ENCODE measurements around the gene ARPC1A.

The ARPC1A gene

DNA sequence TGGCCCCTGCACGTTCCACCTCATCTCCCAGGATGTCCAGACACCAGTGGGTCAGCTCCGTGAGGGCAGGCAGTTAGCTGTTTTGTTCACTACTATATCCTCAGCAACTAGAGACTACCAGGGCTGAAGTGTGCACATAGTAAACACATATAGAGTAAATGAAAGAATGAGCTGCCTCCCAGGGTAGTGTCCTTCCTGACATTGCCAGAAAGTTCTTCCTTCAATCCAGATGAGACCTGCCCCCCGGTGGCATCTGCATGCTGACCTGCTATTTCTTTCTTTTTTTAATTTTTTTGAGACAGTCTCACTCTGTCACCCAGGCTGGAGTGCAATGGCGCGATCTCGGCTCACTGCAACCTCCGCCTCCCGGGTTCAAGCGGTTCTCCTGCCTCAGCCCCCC lies 14.0 kb upstream of the ARPC1A start:
- Histone ChIP-seq H2AK5ac (ENCODE audit: low read length) (no peak overlapping the region), H2BK120ac (ENCODE audit: insufficient read depth, low read length, poor library complexity) (no peak overlapping the region), H4K12ac (ENCODE audit: low read depth, low read length) (no peak overlapping the region), H3K27ac (ENCODE audit: low read depth, low read length) (no peak overlapping the region), H3K4me1 (ENCODE audit: control insufficient read depth in 1 of 2, insufficient read depth in 2 of 2, low read length in 2 of 2) (no peaks in the 10 kb centered on the region), H3K79me2 (ENCODE audit: control insufficient read depth, insufficient read depth, low read length, poor library complexity) (no peaks in the 10 kb centered on the region), H3K27me3 (ENCODE audit: insufficient read depth, low read length) (no peaks in the 10 kb centered on the region), H2AFZ (ENCODE audit: insufficient read depth, low read length, poor library complexity) (no peak overlapping the region), H3K4ac (ENCODE audit: low read depth, low read length) (no peak overlapping the region), H3K36me3 (ENCODE audit: control insufficient read depth in 1 of 2, insufficient read depth in 2 of 2, low read length in 2 of 2) (no peaks in the 10 kb centered on the region), H4K8ac (ENCODE audit: low read depth, low read length) (no peak overlapping the region), H3K79me1 (ENCODE audit: low read length) (no peaks in the 10 kb centered on the region), H3K23ac (ENCODE audit: low read length) (no peak overlapping the region), H3K18ac (ENCODE audit: low read length) (no peak overlapping the region), H2BK12ac (ENCODE audit: low read length) (no peak overlapping the region), H4K91ac (ENCODE audit: low read depth, low read length) (no peak overlapping the region), H3K4me3 (ENCODE audit: low read depth, low read length) (no peak overlapping the region), H3K9ac (ENCODE audit: low read length) (no peak overlapping the region), H3K4me2 (ENCODE audit: low read length) (no peak overlapping the region), H3K14ac (ENCODE audit: low read length) (no peak overlapping the region), H3K9me3 (ENCODE audit: insufficient read depth, low read depth, low read length) (peaks cover 2% of the 10 kb centered on the region), H2BK5ac (ENCODE audit: low read depth, low read length, poor library complexity) (no peak overlapping the region)
- no peak for DNase-seq
- WGBS (ENCODE audit: extremely low coverage, insufficient coverage, insufficient read length), result no CpG with 5 or more reads among the region's 9 CpGs

DNA sequence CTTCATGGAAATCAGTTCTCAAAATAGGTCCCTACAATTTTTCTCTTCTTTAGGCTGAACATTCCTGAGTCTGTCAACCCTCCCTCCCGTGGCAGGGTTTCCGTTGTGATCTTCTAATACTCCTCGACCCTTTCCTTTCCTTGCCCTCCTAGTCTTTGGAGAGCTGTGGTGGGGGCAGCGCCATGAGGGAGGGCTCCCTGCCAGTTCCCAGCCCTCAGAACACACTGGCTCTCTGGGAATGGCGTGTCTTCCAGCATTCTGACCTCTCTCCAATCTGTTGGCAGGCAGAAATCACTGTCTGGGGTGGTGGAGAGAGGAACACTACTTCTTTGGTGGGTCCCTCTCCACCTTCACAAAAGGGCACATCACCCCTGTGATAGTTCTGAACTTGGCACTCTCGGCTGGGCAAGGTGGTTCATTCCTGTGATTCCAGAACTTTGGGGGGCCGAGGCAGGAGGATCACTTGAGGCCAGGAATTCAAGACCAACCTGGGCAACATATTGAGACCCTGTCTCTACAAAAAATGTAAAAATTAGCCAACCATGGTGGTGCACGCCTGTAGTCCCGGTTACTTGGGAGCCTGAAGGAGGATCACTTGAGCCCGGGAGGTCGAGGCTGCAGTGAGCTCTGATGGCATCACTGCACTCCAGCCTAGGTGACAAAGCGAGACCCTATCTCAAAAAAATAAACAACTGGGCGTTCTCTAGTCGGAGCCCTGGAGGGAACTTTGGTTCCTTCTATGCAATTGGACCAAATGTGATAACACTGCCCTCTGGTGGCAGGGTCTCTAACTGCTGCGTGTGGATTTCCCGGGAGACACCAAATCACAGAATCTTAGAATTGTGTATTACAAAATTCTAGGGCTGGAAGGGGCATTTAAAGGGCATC lies 13.1 kb upstream of the ARPC1A start:
- Histone ChIP-seq H3K23ac (ENCODE audit: low read length) (no peak overlapping the region), H3K4me2 (ENCODE audit: low read length) (no peak overlapping the region), H4K8ac (ENCODE audit: low read depth, low read length) (no peak overlapping the region), H3K18ac (ENCODE audit: low read length) (no peak overlapping the region), H2AK5ac (ENCODE audit: low read length) (no peak overlapping the region), H3K4me1 (ENCODE audit: control insufficient read depth in 1 of 2, insufficient read depth in 2 of 2, low read length in 2 of 2) (no peaks in the 10 kb centered on the region), H3K4ac (ENCODE audit: low read depth, low read length) (no peak overlapping the region), H2BK5ac (ENCODE audit: low read depth, low read length, poor library complexity) (no peak overlapping the region), H3K9me3 (ENCODE audit: insufficient read depth, low read depth, low read length) (peaks cover 2% of the 10 kb centered on the region), H3K14ac (ENCODE audit: low read length) (no peak overlapping the region), H3K79me2 (ENCODE audit: control insufficient read depth, insufficient read depth, low read length, poor library complexity) (no peaks in the 10 kb centered on the region), H4K12ac (ENCODE audit: low read depth, low read length) (no peak overlapping the region), H2AFZ (ENCODE audit: insufficient read depth, low read length, poor library complexity) (no peak overlapping the region), H3K27ac (ENCODE audit: low read depth, low read length) (no peak overlapping the region), H4K91ac (ENCODE audit: low read depth, low read length) (no peak overlapping the region), H2BK120ac (ENCODE audit: insufficient read depth, low read length, poor library complexity) (no peak overlapping the region), H3K27me3 (ENCODE audit: insufficient read depth, low read length) (no peaks in the 10 kb centered on the region), H2BK12ac (ENCODE audit: low read length) (no peak overlapping the region), H3K4me3 (ENCODE audit: low read depth, low read length) (no peak overlapping the region), H3K79me1 (ENCODE audit: low read length) (no peaks in the 10 kb centered on the region), H3K9ac (ENCODE audit: low read length) (no peak overlapping the region), H3K36me3 (ENCODE audit: control insufficient read depth in 1 of 2, insufficient read depth in 2 of 2, low read length in 2 of 2) (no peaks in the 10 kb centered on the region)
- peak; percentile 58 to 94 for DNase-seq
- no CpG with 5 or more reads among the region's 16 CpGs for WGBS (ENCODE audit: extremely low coverage, insufficient coverage, insufficient read length)

DNA sequence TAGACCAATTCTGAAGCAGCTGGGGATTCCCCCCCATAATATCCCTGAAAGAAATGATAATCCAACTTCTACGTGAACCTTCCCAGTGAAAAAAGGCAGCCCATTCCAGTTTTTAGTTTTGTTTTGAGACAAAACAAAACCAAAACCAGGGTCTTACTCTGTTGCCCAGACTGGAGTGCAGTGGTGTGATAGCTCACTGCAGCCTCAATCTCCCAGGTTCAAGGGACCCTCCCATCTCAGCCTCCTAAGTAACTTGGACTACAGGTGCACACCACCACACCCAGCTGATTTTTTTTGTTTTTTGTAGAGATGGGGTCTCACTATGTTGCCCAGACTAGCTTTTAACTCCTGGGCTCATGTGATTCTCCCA lies 12.5 kb upstream of the ARPC1A start:
- H3K4ac ChIP-seq (ENCODE audit: low read depth, low read length), result no peak overlapping the region
- H3K79me2 ChIP-seq (ENCODE audit: control insufficient read depth, insufficient read depth, low read length, poor library complexity), result no peaks in the 10 kb centered on the region
- peaks cover 2% of the 10 kb centered on the region for H3K9me3 ChIP-seq (ENCODE audit: insufficient read depth, low read depth, low read length)
- H2BK120ac ChIP-seq (ENCODE audit: insufficient read depth, low read length, poor library complexity), result no peak overlapping the region
- no peak overlapping the region for H2BK5ac ChIP-seq (ENCODE audit: low read depth, low read length, poor library complexity)
- no peak overlapping the region for H3K14ac ChIP-seq (ENCODE audit: low read length)
- H4K8ac ChIP-seq (ENCODE audit: low read depth, low read length), result no peak overlapping the region
- H3K79me1 ChIP-seq (ENCODE audit: low read length), result no peaks in the 10 kb centered on the region
- H2AK5ac ChIP-seq (ENCODE audit: low read length), result no peak overlapping the region
- no peaks in the 10 kb centered on the region for H3K27me3 ChIP-seq (ENCODE audit: insufficient read depth, low read length)
- H3K4me2 ChIP-seq (ENCODE audit: low read length), result no peak overlapping the region
- no peak overlapping the region for H3K23ac ChIP-seq (ENCODE audit: low read length)
- no peak overlapping the region for H3K9ac ChIP-seq (ENCODE audit: low read length)
- H3K4me1 ChIP-seq (ENCODE audit: control insufficient read depth in 1 of 2, insufficient read depth in 2 of 2, low read length in 2 of 2), result no peaks in the 10 kb centered on the region
- H3K36me3 ChIP-seq (ENCODE audit: control insufficient read depth in 1 of 2, insufficient read depth in 2 of 2, low read length in 2 of 2), result no peaks in the 10 kb centered on the region
- no peak overlapping the region for H4K12ac ChIP-seq (ENCODE audit: low read depth, low read length)
- no peak overlapping the region for H3K27ac ChIP-seq (ENCODE audit: low read depth, low read length)
- no peak overlapping the region for H3K4me3 ChIP-seq (ENCODE audit: low read depth, low read length)
- H2BK12ac ChIP-seq (ENCODE audit: low read length), result no peak overlapping the region
- no peak for DNase-seq
- H2AFZ ChIP-seq (ENCODE audit: insufficient read depth, low read length, poor library complexity), result no peak overlapping the region
- no peak overlapping the region for H3K18ac ChIP-seq (ENCODE audit: low read length)
- no peak overlapping the region for H4K91ac ChIP-seq (ENCODE audit: low read depth, low read length)
- WGBS (ENCODE audit: extremely low coverage, insufficient coverage, insufficient read length), result no CpG with 5 or more reads among the region's 1 CpG

DNA sequence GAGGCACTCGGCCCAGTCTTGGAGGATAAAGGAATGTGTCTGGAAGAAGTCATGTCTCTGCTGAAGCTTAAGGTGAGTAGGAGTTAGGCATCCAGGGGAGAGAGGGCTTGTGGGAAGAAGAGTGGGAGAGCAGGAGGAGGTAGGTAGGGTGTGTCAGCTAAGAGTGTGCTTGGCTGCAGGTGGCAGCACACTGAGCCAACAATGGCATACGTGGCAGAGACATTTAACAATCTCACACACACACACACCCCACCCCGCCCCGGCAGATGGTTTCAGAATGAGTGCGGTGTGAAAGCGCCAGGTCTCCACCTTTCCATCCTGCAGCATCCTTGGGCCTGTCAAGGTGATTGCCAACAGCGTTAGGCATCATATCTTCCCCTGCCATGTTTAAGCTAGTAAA lies 11.2 kb upstream of the ARPC1A start:
- H4K91ac ChIP-seq (ENCODE audit: low read depth, low read length), result no peak overlapping the region
- H3K4me1 ChIP-seq (ENCODE audit: control insufficient read depth in 1 of 2, insufficient read depth in 2 of 2, low read length in 2 of 2), result no peaks in the 10 kb centered on the region
- peaks cover 2% of the 10 kb centered on the region for H3K9me3 ChIP-seq (ENCODE audit: insufficient read depth, low read depth, low read length)
- no peak overlapping the region for H3K18ac ChIP-seq (ENCODE audit: low read length)
- H4K12ac ChIP-seq (ENCODE audit: low read depth, low read length), result no peak overlapping the region
- no peak overlapping the region for H3K4ac ChIP-seq (ENCODE audit: low read depth, low read length)
- no peak overlapping the region for H2BK120ac ChIP-seq (ENCODE audit: insufficient read depth, low read length, poor library complexity)
- no peak overlapping the region for H3K14ac ChIP-seq (ENCODE audit: low read length)
- no peaks in the 10 kb centered on the region for H3K79me1 ChIP-seq (ENCODE audit: low read length)
- no peak overlapping the region for H3K9ac ChIP-seq (ENCODE audit: low read length)
- DNase-seq, result no peak
- no CpG with 5 or more reads among the region's 7 CpGs for WGBS (ENCODE audit: extremely low coverage, insufficient coverage, insufficient read length)
- H3K23ac ChIP-seq (ENCODE audit: low read length), result peak overlapping the region; percentile 17
- H3K36me3 ChIP-seq (ENCODE audit: control insufficient read depth in 1 of 2, insufficient read depth in 2 of 2, low read length in 2 of 2), result no peaks in the 10 kb centered on the region
- H4K8ac ChIP-seq (ENCODE audit: low read depth, low read length), result no peak overlapping the region
- H2BK12ac ChIP-seq (ENCODE audit: low read length), result no peak overlapping the region
- no peaks in the 10 kb centered on the region for H3K27me3 ChIP-seq (ENCODE audit: insufficient read depth, low read length)
- no peak overlapping the region for H3K4me3 ChIP-seq (ENCODE audit: low read depth, low read length)
- H2BK5ac ChIP-seq (ENCODE audit: low read depth, low read length, poor library complexity), result no peak overlapping the region
- H2AK5ac ChIP-seq (ENCODE audit: low read length), result no peak overlapping the region
- no peak overlapping the region for H3K4me2 ChIP-seq (ENCODE audit: low read length)
- H3K79me2 ChIP-seq (ENCODE audit: control insufficient read depth, insufficient read depth, low read length, poor library complexity), result no peaks in the 10 kb centered on the region
- H2AFZ ChIP-seq (ENCODE audit: insufficient read depth, low read length, poor library complexity), result no peak overlapping the region
- H3K27ac ChIP-seq (ENCODE audit: low read depth, low read length), result no peak overlapping the region
